Measurements from ENCODE around the gene FZR1.

The FZR1 gene

GRCh38 chr19:3520166-3521103 lies 14.3 kb downstream of the FZR1 start:
- Histone ChIP-seq H4K8ac (ENCODE audit: low read depth, low read length) (peak overlapping the region; percentile 43), H3K9me3 (replicated peaks in 1 of 2; ENCODE audit: control insufficient read depth in 2 of 2, insufficient read depth in 1 of 2, low read depth in 1 of 2, low read length in 2 of 2) (no peaks in the 10 kb centered on the region), H3K23ac (ENCODE audit: low read depth, low read length, poor library complexity) (peak overlapping the region; percentile 96), H3K4ac (ENCODE audit: low read length) (no peak overlapping the region), H2BK12ac (ENCODE audit: low read length) (no peak overlapping the region), H3K4me3 (ENCODE audit: low read length in 2 of 2) (no peak overlapping the region), H3K27me3 (ENCODE audit: control insufficient read depth in 3 of 3, insufficient read depth in 3 of 3, low read depth in 1 of 3, low read length in 3 of 3) (peaks cover 0 to 2% (median 0%) of the 10 kb centered on the region in 3 experiments), H4K91ac (ENCODE audit: low read depth, low read length, poor library complexity) (no peak overlapping the region), H2BK5ac (ENCODE audit: low read length) (peak overlapping the region; percentile 24), H3K27ac (replicated peaks; ENCODE audit: low read length) (no peak overlapping the region), H3K9ac (ENCODE audit: low read depth, low read length, poor library complexity) (peak overlapping the region; percentile 44), H3K79me1 (ENCODE audit: low read depth, low read length) (peaks cover 48% of the 10 kb centered on the region), H3K4me2 (ENCODE audit: insufficient read depth, low read length, poor library complexity, severe bottlenecking) (no peak overlapping the region), H2BK120ac (ENCODE audit: low read depth, low read length) (no peak overlapping the region), H2AK5ac (ENCODE audit: low read depth, low read length) (peak overlapping the region; percentile 70), H3K4me1 (ENCODE audit: control insufficient read depth in 2 of 2, insufficient read depth in 1 of 2, low read depth in 1 of 2, low read length in 2 of 2) (no peaks in the 10 kb centered on the region), H3K14ac (ENCODE audit: low read length) (no peak overlapping the region), H2AFZ (ENCODE audit: low read length) (no peak overlapping the region), H3K36me3 (replicated peaks in 1 of 2; ENCODE audit: control insufficient read depth in 2 of 2, insufficient read depth in 2 of 2, low read length in 2 of 2) (peaks cover 22 to 83% of the 10 kb centered on the region in 2 donors), H2BK15ac (ENCODE audit: low read length) (no peak overlapping the region), H3K18ac (ENCODE audit: low read length) (peak overlapping the region; percentile 17)
- DNase-seq (ENCODE audit: low spot score) = no peak
- no CpG with 5 or more reads among the region's 37 CpGs for WGBS, 2 donors (ENCODE audit: extremely low coverage in 2 of 2, insufficient read length in 2 of 2, insufficient replicate concordance in 1 of 2)

DNA sequence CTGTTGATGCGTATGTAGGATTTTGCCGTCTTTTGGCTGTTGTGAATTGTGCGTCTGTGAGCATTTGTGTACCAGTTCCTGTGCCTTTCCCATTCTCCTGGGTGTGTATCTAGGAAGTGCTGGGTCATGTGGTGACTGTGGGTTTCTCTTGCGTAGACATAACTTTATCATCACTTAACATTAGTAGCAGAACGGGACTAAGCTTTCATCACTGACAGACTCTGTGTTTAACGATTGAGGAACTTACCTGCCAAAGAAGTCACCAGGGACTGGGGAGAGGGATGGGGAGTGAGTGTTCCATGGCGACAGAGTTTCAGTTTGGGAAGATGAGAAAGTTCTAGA lies 15.0 kb downstream of the FZR1 start:
- Histone ChIP-seq H3K27me3 (ENCODE audit: control insufficient read depth in 3 of 3, insufficient read depth in 3 of 3, low read depth in 1 of 3, low read length in 3 of 3) (peaks cover 0 to 2% (median 0%) of the 10 kb centered on the region in 3 experiments), H3K79me1 (ENCODE audit: low read depth, low read length) (peaks cover 44% of the 10 kb centered on the region), H3K14ac (ENCODE audit: low read length) (no peak overlapping the region), H2BK120ac (ENCODE audit: low read depth, low read length) (no peak overlapping the region), H3K4me2 (ENCODE audit: insufficient read depth, low read length, poor library complexity, severe bottlenecking) (no peak overlapping the region), H3K9ac (ENCODE audit: low read depth, low read length, poor library complexity) (no peak overlapping the region), H2AK5ac (ENCODE audit: low read depth, low read length) (peak overlapping the region; percentile 70), H3K4ac (ENCODE audit: low read length) (no peak overlapping the region), H2BK15ac (ENCODE audit: low read length) (no peak overlapping the region), H3K36me3 (replicated peaks in 1 of 2; ENCODE audit: control insufficient read depth in 2 of 2, insufficient read depth in 2 of 2, low read length in 2 of 2) (peaks cover 26 to 85% of the 10 kb centered on the region in 2 donors), H4K91ac (ENCODE audit: low read depth, low read length, poor library complexity) (no peak overlapping the region), H3K27ac (replicated peaks; ENCODE audit: low read length) (no peak overlapping the region), H3K23ac (ENCODE audit: low read depth, low read length, poor library complexity) (peak overlapping the region; percentile 96), H3K4me1 (ENCODE audit: control insufficient read depth in 2 of 2, insufficient read depth in 1 of 2, low read depth in 1 of 2, low read length in 2 of 2) (no peaks in the 10 kb centered on the region), H3K9me3 (replicated peaks in 1 of 2; ENCODE audit: control insufficient read depth in 2 of 2, insufficient read depth in 1 of 2, low read depth in 1 of 2, low read length in 2 of 2) (no peaks in the 10 kb centered on the region), H3K18ac (ENCODE audit: low read length) (no peak overlapping the region), H3K4me3 (ENCODE audit: low read length in 2 of 2) (no peak overlapping the region), H4K8ac (ENCODE audit: low read depth, low read length) (peak overlapping the region; percentile 43), H2AFZ (ENCODE audit: low read length) (no peak overlapping the region), H2BK12ac (ENCODE audit: low read length) (no peak overlapping the region), H2BK5ac (ENCODE audit: low read length) (no peak overlapping the region)
- DNase-seq (ENCODE audit: low spot score) = no peak
- WGBS, 2 donors (ENCODE audit: extremely low coverage in 2 of 2, insufficient read length in 2 of 2, insufficient replicate concordance in 1 of 2) = no CpG with 5 or more reads among the region's 7 CpGs

DNA sequence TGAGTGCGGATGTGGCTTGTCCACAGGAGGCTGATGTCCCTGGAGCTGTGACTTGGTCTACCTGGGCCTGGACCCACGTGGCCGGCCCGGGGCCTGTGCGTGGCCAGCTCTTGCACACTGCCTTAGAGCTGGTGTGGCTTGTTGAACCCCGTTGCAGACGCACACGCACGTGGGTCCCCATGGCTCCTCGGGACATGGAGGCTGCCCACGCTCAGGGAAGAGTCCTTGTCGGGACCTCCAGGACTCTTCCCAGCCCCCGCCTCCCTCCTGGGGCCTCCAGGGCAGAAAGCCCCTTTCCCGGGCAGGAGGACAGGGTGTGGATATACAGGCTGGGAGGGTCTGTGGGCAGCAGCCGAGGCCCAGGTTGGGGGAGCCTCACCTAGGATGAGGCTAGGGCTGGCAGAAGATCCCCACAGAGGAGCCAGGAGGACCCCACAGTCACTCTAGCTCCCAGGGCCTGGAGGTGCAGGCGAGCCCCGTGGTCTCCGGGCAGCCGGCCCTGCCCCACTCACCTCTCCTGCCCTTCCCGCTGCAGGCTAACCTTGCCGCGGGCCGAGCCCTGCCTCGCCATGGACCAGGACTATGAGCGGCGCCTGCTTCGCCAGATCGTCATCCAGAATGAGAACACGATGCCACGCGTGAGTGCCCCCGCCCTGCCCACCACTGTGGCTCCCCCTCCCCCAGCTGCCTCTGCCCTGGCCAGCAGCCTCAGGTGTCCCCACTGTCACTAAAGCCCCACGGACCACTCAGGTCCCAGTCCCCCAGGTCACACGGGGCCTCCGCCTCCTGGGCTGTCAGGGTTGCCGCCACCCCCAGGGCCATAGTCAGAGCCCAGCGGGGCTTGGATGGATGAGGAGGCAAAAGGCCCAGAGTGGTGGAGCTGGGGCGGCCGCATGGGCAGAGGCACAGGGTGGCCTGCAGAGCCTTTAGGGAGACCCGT lies 16.6 kb downstream of the FZR1 start:
- no CpG with 5 or more reads among the region's 40 CpGs for WGBS, 2 donors (ENCODE audit: extremely low coverage in 2 of 2, insufficient read length in 2 of 2, insufficient replicate concordance in 1 of 2)
- no peak overlapping the region for H2BK120ac ChIP-seq (ENCODE audit: low read depth, low read length)
- H3K14ac ChIP-seq (ENCODE audit: low read length) = peak overlapping the region; percentile 71
- H3K36me3 ChIP-seq (replicated peaks in 1 of 2; ENCODE audit: control insufficient read depth in 2 of 2, insufficient read depth in 2 of 2, low read length in 2 of 2) = peaks cover 36 to 91% of the 10 kb centered on the region in 2 donors
- no peak overlapping the region for H2BK12ac ChIP-seq (ENCODE audit: low read length)
- H3K4me3 ChIP-seq (ENCODE audit: low read length in 2 of 2) = no peak overlapping the region
- no peak overlapping the region for H4K8ac ChIP-seq (ENCODE audit: low read depth, low read length)
- no peak overlapping the region for H3K27ac ChIP-seq (replicated peaks; ENCODE audit: low read length)
- no peak overlapping the region for H2BK15ac ChIP-seq (ENCODE audit: low read length)
- no peak overlapping the region for H3K18ac ChIP-seq (ENCODE audit: low read length)
- DNase-seq (ENCODE audit: low spot score) = no peak
- H3K27me3 ChIP-seq (ENCODE audit: control insufficient read depth in 3 of 3, insufficient read depth in 3 of 3, low read depth in 1 of 3, low read length in 3 of 3) = peaks cover 0 to 2% (median 0%) of the 10 kb centered on the region in 3 experiments
- no peak overlapping the region for H2AK5ac ChIP-seq (ENCODE audit: low read depth, low read length)
- H3K23ac ChIP-seq (ENCODE audit: low read depth, low read length, poor library complexity) = peak overlapping the region; percentile 73
- H3K4ac ChIP-seq (ENCODE audit: low read length) = no peak overlapping the region
- no peak overlapping the region for H4K91ac ChIP-seq (ENCODE audit: low read depth, low read length, poor library complexity)
- peak overlapping the region; percentile 60 for H3K9ac ChIP-seq (ENCODE audit: low read depth, low read length, poor library complexity)
- peak overlapping the region; percentile 60 for H2BK5ac ChIP-seq (ENCODE audit: low read length)
- no peaks in the 10 kb centered on the region for H3K9me3 ChIP-seq (replicated peaks in 1 of 2; ENCODE audit: control insufficient read depth in 2 of 2, insufficient read depth in 1 of 2, low read depth in 1 of 2, low read length in 2 of 2)
- peaks cover 39% of the 10 kb centered on the region for H3K79me1 ChIP-seq (ENCODE audit: low read depth, low read length)
- no peak overlapping the region for H2AFZ ChIP-seq (ENCODE audit: low read length)
- H3K4me2 ChIP-seq (ENCODE audit: insufficient read depth, low read length, poor library complexity, severe bottlenecking) = no peak overlapping the region
- no peaks in the 10 kb centered on the region for H3K4me1 ChIP-seq (ENCODE audit: control insufficient read depth in 2 of 2, insufficient read depth in 1 of 2, low read depth in 1 of 2, low read length in 2 of 2)
